K562 (cell line): ENCODE measurements around the gene GRHPR. TPM values are rescaled to one million over a fixed set of nuclear protein-coding genes. Genes with fewer than 3 reads are reported as not detected.

Source experiments
- ATAC-seq: fragments of 200-7000 bp; cut with Tn5 transposase; 3 replicates; pipeline ENCODE4 v1.9.1; 2020; ENCODE audit warnings: moderate library complexity
- BruUV-seq: library from RNA; stranded (reverse); fragments of 400-500 nt; replicated peaks from 2 replicates; lab custom pipeline; 2021; lab: Mats Ljungman, UMichigan
- CTCF ChIA-PET: fragments of 300-600 bp; formaldehyde crosslinking; extraction: SDS; loops from one replicate; lab custom pipeline; 2021; ENCODE audit warnings: low intra/inter-chr PET ratio; lab: Yijun Ruan, JAX
- POLR2A ChIA-PET: fragments of 300-600, 350-650 bp; sonication (Branson Sonifier 250); formaldehyde crosslinking; extraction: SDS; loops from one replicate; lab custom pipeline; 2021; ENCODE audit warnings: antibody characterized with exemption, inconsistent platforms; lab: Yijun Ruan, JAX
- DNase-seq, 4 experiments: peaks; one replicate each; pipeline versions ENCODE4 v3.0.0 to v3.0.0-alpha.2; 2011 to 2018; ENCODE audit warnings: low spot score in 3 of 4, mixed read lengths in 3 of 4; ENCODE audit errors: extremely low read depth in 1 of 4
- FAIRE-seq: peaks from 2 replicates; lab custom pipeline; 2011; peaks lifted over from hg19 to GRCh38; lab: Jason Lieb, UNC
- H2AFZ ChIP-seq: 2 replicates; pipeline ENCODE4 v1.6.0; 2011; ENCODE audit warnings: low read depth, low read length, control low read depth, inconsistent platforms
- H3K27ac ChIP-seq: fragments of 200-600 bp; 3 replicates; pipeline ENCODE4 v1.8.0; 2011; ENCODE audit warnings: low read depth, mild to moderate bottlenecking, control low read depth, inconsistent platforms, low read length, moderate library complexity, mixed read lengths; ENCODE audit errors: extremely low read depth
- H3K27me3 ChIP-seq, 2 experiments: fragments of 300-600 bp in 1 of 2; 2 replicates in 1 of 2; 3 replicates in 1 of 2; pipeline versions ENCODE4 v1.6.0 to v1.8.0; 2011; ENCODE audit warnings: inconsistent platforms in 2 of 2, low read length in 2 of 2, mild to moderate bottlenecking in 1 of 2, mixed read lengths in 1 of 2, moderate library complexity in 1 of 2; ENCODE audit not compliant: control insufficient read depth in 2 of 2, insufficient read depth in 2 of 2
- H3K36me3 ChIP-seq: fragments of 300-600 bp; 3 replicates; pipeline ENCODE4 v1.8.0; 2011; ENCODE audit warnings: mild to moderate bottlenecking, low read length, inconsistent platforms; ENCODE audit not compliant: control insufficient read depth, insufficient read depth
- H3K4me1 ChIP-seq, 2 experiments: fragments of 200-600 bp in 1 of 2; replicated peaks in 1 of 2; 2 replicates in 1 of 2; 3 replicates in 1 of 2; pipeline versions ENCODE4 v1.5.1 to v1.8.0; 2011; ENCODE audit warnings: inconsistent platforms in 2 of 2, low read length in 2 of 2, mild to moderate bottlenecking in 1 of 2, mixed read lengths in 1 of 2, moderate library complexity in 1 of 2; ENCODE audit not compliant: control insufficient read depth in 2 of 2, insufficient read depth in 2 of 2
- H3K4me2 ChIP-seq: 2 replicates; pipeline ENCODE4 v1.6.1; 2011; ENCODE audit warnings: low read length, control low read depth, inconsistent platforms, mixed read lengths; ENCODE audit not compliant: insufficient read depth
- H3K4me3 ChIP-seq: fragments of 200-600 bp; sonication (generic), shearing (Covaris generic); 2 replicates; pipeline ENCODE4 v1.5.1; 2016; ENCODE audit warnings: control low read depth, inconsistent platforms
- H3K79me2 ChIP-seq: fragments of 200-600 bp; 3 replicates; pipeline ENCODE4 v1.8.0; 2011; ENCODE audit warnings: low read length, inconsistent platforms; ENCODE audit not compliant: control insufficient read depth, insufficient read depth
- H3K9ac ChIP-seq, 2 experiments: 2 replicates each; pipeline versions ENCODE4 v1.6.0 to v1.6.1; 2011; ENCODE audit warnings: low read depth in 2 of 2, low read length in 2 of 2, control low read depth in 1 of 2, inconsistent platforms in 1 of 2, mild to moderate bottlenecking in 1 of 2, mixed read lengths in 1 of 2; ENCODE audit not compliant: insufficient read depth in 1 of 2
- H3K9me1 ChIP-seq: one replicate; pipeline ENCODE4 v1.6.0; 2011; ENCODE audit warnings: inconsistent platforms, mild to moderate bottlenecking, low read length, moderate library complexity; ENCODE audit not compliant: control insufficient read depth, insufficient read depth
- H3K9me3 ChIP-seq: replicated peaks from 2 replicates; pipeline ENCODE4 v1.5.1; 2011; ENCODE audit warnings: low read depth, low read length, inconsistent platforms; ENCODE audit not compliant: control insufficient read depth, insufficient read depth
- H4K20me1 ChIP-seq: replicated peaks from 2 replicates; pipeline ENCODE4 v1.6.1; 2011; ENCODE audit warnings: low read length, inconsistent platforms, mixed read lengths; ENCODE audit not compliant: control insufficient read depth, insufficient read depth
- AFF4 ChIP-seq: sonication (generic); formaldehyde crosslinking; IDR thresholded peaks from 2 replicates; pipeline ENCODE4 v1.8.0; 2023; ENCODE audit warnings: mild to moderate bottlenecking, missing genetic modification reagents
- POLR2G ChIP-seq: fragments of 200-400 bp; formaldehyde crosslinking; IDR thresholded peaks from 2 replicates; pipeline ENCODE4 v1.6.1; 2017; ENCODE audit warnings: low read depth, mild to moderate bottlenecking, antibody characterized with exemption, low read length, moderate library complexity
- RBFOX2 ChIP-seq: fragments of 200-400 bp; formaldehyde crosslinking; IDR thresholded peaks from 2 replicates; pipeline ENCODE4 v1.6.1; 2017; ENCODE audit warnings: low read depth, mild to moderate bottlenecking, low read length, moderate library complexity
- WHSC1 ChIP-seq: IDR thresholded peaks from one replicate; pipeline ENCODE4 v1.6.1; 2012; ENCODE audit warnings: low read length, control low read depth, inconsistent platforms
- ZC3H8 ChIP-seq: fragments of 450-650 bp; IDR thresholded peaks from 2 replicates; pipeline ENCODE4 v1.6.1; 2017
- ZNF395 ChIP-seq: fragments of 200-800 bp; sonication (Bioruptor generic); IDR thresholded peaks from 2 replicates; pipeline ENCODE4 v1.6.1; 2017; ENCODE audit warnings: missing genetic modification characterization, missing compliant biosample characterization
- WGBS: fragments of 100-300 bp; shearing (Covaris generic); methylation state at CpG from one replicate; pipeline ENCODE4 v1.1.6; 2016; ENCODE audit warnings: low coverage, mixed read lengths; ENCODE audit not compliant: insufficient coverage; ENCODE audit errors: missing lambda C conversion rate; 5-methylcytosine and 5-hydroxymethylcytosine counted together
- in situ Hi-C: fragments of 300-500 bp; cut with MboI; formaldehyde crosslinking; loops from 4 replicates; pipeline ENCODE4 v1.15.0; 2018; ENCODE audit warnings: inconsistent platforms, mixed read lengths
- intact Hi-C: fragments of 100-400 bp; cut with micrococcal nuclease; formaldehyde crosslinking; loops from 2 replicates; pipeline ENCODE4 v1.14.2; 2022
- polyA plus RNA-seq, 8 experiments: library from polyadenylated mRNA; depleted of rRNA in 4 of 8; stranded (reverse) in 5 of 8; unstranded in 3 of 8; fragments of >200 nt; fragmentation: Nextera tagmentation in 2 of 8; fragmentation: Illumina TruSeq in 1 of 8; extraction: Ambion mirVana in 2 of 8; extraction: Trizol in 1 of 8; gene quantifications; 2 replicates each; pipeline versions ENCODE4 v1.2.1 to v1.2.3, GENCODE V29; 2011 to 2014; ENCODE audit warnings: inconsistent platforms in 1 of 8, missing spikeins in 1 of 8
- total RNA-seq, 7 experiments: library from RNA; depleted of rRNA in 6 of 7; stranded (reverse); fragments of >200 nt in 6 of 7; fragmentation: Illumina TruSeq in 2 of 7; extraction: Trizol in 2 of 7; gene quantifications; 2 replicates each; pipeline versions ENCODE4 v1.2.1 to v1.2.3, GENCODE V29; 2011 to 2021; ENCODE audit warnings: low replicate concordance in 1 of 7

GRHPR gene
- total and polyA plus RNA-seq, 9 of the 15 experiments (the other 6 are each of a cell fraction or from before 2014, with no cell fraction given): 38.9 to 144 (median 120) TPM

GRCh38 chr9:37438359-37438758 lies 15.9 kb downstream of the GRHPR start:
- BruUV-seq: no TSS peak
- H3K27ac ChIP-seq: no peak overlapping the region
- FAIRE-seq (peak; percentile 15), DNase-seq (no peak), ATAC-seq (no peak)
- in situ Hi-C loops (no loop called here), intact Hi-C loops (no loop called here)
- 85% methylated on average over 3 of the region's 3 CpGs for WGBS
- H3K27me3 ChIP-seq: no peaks in the 10 kb centered on the region
- peaks cover 15% of the 10 kb centered on the region; the same call in 2 of the 3 replicates for H3K79me2 ChIP-seq
- CTCF ChIA-PET: no interaction called here
- H3K9ac ChIP-seq: no peak overlapping the region
- H3K4me1 ChIP-seq: no peaks in the 10 kb centered on the region
- no peak overlapping the region for H3K4me2 ChIP-seq
- H2AFZ ChIP-seq: no peak overlapping the region
- POLR2A ChIA-PET: interaction anchor here (1.0 to 1.7 kb wide), 3 partner anchors 9 to 28 kb away, joined by 3 to 4 read pairs (median 4); no protein-coding TSS in a partner anchor
- peaks cover 12% of the 10 kb centered on the region; the same call in 1 of the 2 replicates for H4K20me1 ChIP-seq
- peaks cover 95% of the 10 kb centered on the region for H3K36me3 ChIP-seq
- TF ChIP-seq RBFOX2 (0 out of 2 replicates have a peak, but pooled peaks have one; percentile 14), WHSC1 (peak; percentile 71), ZNF395 (CRISPR knock-in tag) (no peak), ZC3H8 (no peak), AFF4 (CRISPR knock-in tag) (no peak), POLR2G (0 out of 2 replicates have a peak, but pooled peaks have one; percentile 21)
- H3K9me3 ChIP-seq: no peaks in the 10 kb centered on the region
- H3K9me1 ChIP-seq: no peaks in the 10 kb centered on the region
- no peak overlapping the region for H3K4me3 ChIP-seq
